Hepatocyte (in vitro differentiated cells): ENCODE results near the gene CXorf58. TPM values are rescaled to one million over a fixed set of nuclear protein-coding genes. Genes with fewer than 3 reads are reported as not detected.
A peak's percentile ranks its signal among the peaks of the same experiment; 100 is the strongest.

Experiments
- DNase-seq: peaks from one replicate; pipeline ENCODE4 v3.0.0-alpha.2; 2016; ENCODE audit warnings: low spot score
- H2AFZ ChIP-seq: fragments of 200-600 bp; sonication (generic); 2 replicates; pipeline ENCODE4 v1.6.0; 2016; ENCODE audit warnings: antibody characterized with exemption, mild to moderate bottlenecking
- H3K27ac ChIP-seq: fragments of 200-600 bp; sonication (generic); 2 replicates; pipeline ENCODE4 v1.5.1; 2016; ENCODE audit warnings: mild to moderate bottlenecking
- H3K27me3 ChIP-seq: fragments of 200-600 bp; sonication (generic); 2 replicates; pipeline ENCODE4 v1.6.1; 2016
- H3K36me3 ChIP-seq: fragments of 200-600 bp; sonication (generic); replicated peaks from 2 replicates; pipeline ENCODE4 v1.5.1; 2016; ENCODE audit warnings: low read depth; ENCODE audit not compliant: insufficient read depth
- H3K4me1 ChIP-seq: fragments of 200-600 bp; sonication (generic); 2 replicates; pipeline ENCODE4 v1.5.1; 2016; ENCODE audit warnings: mild to moderate bottlenecking, moderate library complexity; ENCODE audit not compliant: insufficient read depth
- H3K4me2 ChIP-seq: fragments of 200-600 bp; sonication (generic); 2 replicates; pipeline ENCODE4 v1.6.0; 2016
- H3K4me3 ChIP-seq: fragments of 200-600 bp; sonication (generic); 2 replicates; pipeline ENCODE4 v1.5.1; 2016; ENCODE audit warnings: mild to moderate bottlenecking
- H3K79me2 ChIP-seq: fragments of 200-600 bp; sonication (generic); 2 replicates; pipeline ENCODE4 v1.6.0; 2017; ENCODE audit warnings: mild to moderate bottlenecking
- H3K9me2 ChIP-seq: fragments of 200-600 bp; sonication (generic); replicated peaks from 2 replicates; pipeline ENCODE4 v1.6.0; 2017; ENCODE audit warnings: mild to moderate bottlenecking; ENCODE audit not compliant: insufficient read depth
- H3K9me3 ChIP-seq: fragments of 200-600 bp; sonication (generic); 2 replicates; pipeline ENCODE4 v1.5.1; 2016; ENCODE audit warnings: low read depth, mild to moderate bottlenecking
- H4K20me1 ChIP-seq: fragments of 200-600 bp; sonication (generic); 2 replicates; pipeline ENCODE4 v1.6.0; 2016; ENCODE audit warnings: mild to moderate bottlenecking; ENCODE audit not compliant: insufficient read depth, poor library complexity, severe bottlenecking
- CTCF ChIP-seq: fragments of 200-600 bp; sonication (generic); IDR thresholded peaks from 2 replicates; pipeline ENCODE4 v1.5.1; 2016; ENCODE audit warnings: antibody characterized with exemption, mild to moderate bottlenecking; ENCODE audit not compliant: poor library complexity
- EZH2 ChIP-seq: fragments of 200-600 bp; sonication (generic); IDR thresholded peaks from 2 replicates; pipeline ENCODE4 v1.6.1; 2016; ENCODE audit warnings: antibody characterized with exemption, mild to moderate bottlenecking, borderline replicate concordance
- EZH2phosphoT487 ChIP-seq: fragments of 200-600 bp; sonication (generic); IDR thresholded peaks from one replicate; pipeline ENCODE4 v1.6.1; 2018; ENCODE audit warnings: antibody characterized with exemption, mild to moderate bottlenecking, low read depth, moderate library complexity; ENCODE audit not compliant: unreplicated experiment, severe bottlenecking
- WGBS: methylation state at CpG from one replicate; pipeline ENCODE4 v1.1.6; 2016; ENCODE audit warnings: low lambda C conversion rate; ENCODE audit errors: missing lambda C conversion rate; 5-methylcytosine and 5-hydroxymethylcytosine counted together
- polyA plus RNA-seq: library from polyadenylated mRNA; unstranded; fragments of >200 nt; fragmentation: Nextera tagmentation; extraction: Ambion mirVana; gene quantifications from 2 replicates; pipeline ENCODE4 v1.2.1, GENCODE V29; 2016
- total RNA-seq: library from RNA; depleted of rRNA; stranded (reverse); fragments of >200 nt; gene quantifications from 2 replicates; pipeline ENCODE4 v1.2.3, GENCODE V29; 2014

CXorf58 gene
- total and polyA plus RNA-seq, 2 experiments from 2014 or later = 0.58 to 2.8 TPM

- Histone ChIP-seq H3K4me1 (peaks cover 30% of the 10 kb centered on the region), H3K9me3 (no peaks in the 10 kb centered on the region), H3K79me2 (peaks cover 24% of the 10 kb centered on the region), H4K20me1 (no peaks in the 10 kb centered on the region), H3K27ac (peak overlapping the region; percentile 85), H2AFZ (no peak overlapping the region), H3K4me2 (no peak overlapping the region), H3K27me3 (no peaks in the 10 kb centered on the region), H3K9me2 (no peaks in the 10 kb centered on the region), H3K4me3 (no peak overlapping the region), H3K36me3 (no peaks in the 10 kb centered on the region)
- no peak for TF ChIP-seq CTCF
- 75% methylated on average over 3 of the region's 3 CpGs for WGBS
- peak; percentile 58 for DNase-seq
These were observed 6.7 kb upstream of the CXorf58 start for GRCh38 chrX:23901060-23901459.

- Histone ChIP-seq H4K20me1 (no peaks in the 10 kb centered on the region), H3K79me2 (peaks cover 28% of the 10 kb centered on the region), H3K9me2 (no peaks in the 10 kb centered on the region), H3K36me3 (no peaks in the 10 kb centered on the region), H3K27me3 (no peaks in the 10 kb centered on the region), H3K4me3 (no peak overlapping the region), H2AFZ (peak overlapping the region; percentile 5), H3K9me3 (no peaks in the 10 kb centered on the region), H3K27ac (peak overlapping the region; percentile 85), H3K4me2 (peak overlapping the region; percentile 69), H3K4me1 (peaks cover 33% of the 10 kb centered on the region)
- DNase-seq = peak; percentile 90
- TF ChIP-seq CTCF = peak; percentile 85
- no peak for TF ChIP-seq EZH2
- TF ChIP-seq EZH2phosphoT487 = no peak
- WGBS = 52% methylated on average over 1 of the region's 1 CpG
These were observed 6.0 kb upstream of the CXorf58 start for GRCh38 chrX:23901805-23902204.

GRCh38 chrX:23902419-23902818, 5.4 kb upstream of the CXorf58 start:
- 19% methylated on average over 2 of the region's 2 CpGs for WGBS
- no peak overlapping the region for H3K4me3 ChIP-seq

More at GRCh38 chrX:23902419-23902818, 5.4 kb upstream of the CXorf58 start:
- peak overlapping the region; percentile 5 for H2AFZ ChIP-seq
- H4K20me1 ChIP-seq = no peaks in the 10 kb centered on the region
- H3K9me2 ChIP-seq = no peaks in the 10 kb centered on the region
- peak overlapping the region; percentile 42 for H3K27ac ChIP-seq
- no peaks in the 10 kb centered on the region for H3K36me3 ChIP-seq
- no peaks in the 10 kb centered on the region for H3K27me3 ChIP-seq
- DNase-seq = peak; percentile 78
- H3K9me3 ChIP-seq = no peaks in the 10 kb centered on the region
- peak overlapping the region; percentile 69 for H3K4me2 ChIP-seq
- TF ChIP-seq EZH2 (no peak), CTCF (peak; percentile 69)
- peaks cover 32% of the 10 kb centered on the region for H3K4me1 ChIP-seq
- peaks cover 29% of the 10 kb centered on the region for H3K79me2 ChIP-seq
